Effector memory CD8-positive, alpha-beta T cell (primary cell): ENCODE results near the gene CPXM2.

Source experiments
- ATAC-seq: fragments of 150-1000 bp; cut with Tn5 transposase; replicated peaks from 2 replicates; pipeline ENCODE4 v1.10.0; 2021; ENCODE audit warnings: mild to moderate bottlenecking, moderate library complexity
- DNase-seq, 3 experiments: peaks; one replicate each; pipeline ENCODE4 v3.0.0; 2021
- H3K27ac Mint-ChIP-seq, 2 donors: one replicate each; pipeline ENCODE4 v1.8.0; 2022; ENCODE audit warnings: mild to moderate bottlenecking in 2 of 2, mixed read lengths in 2 of 2, moderate library complexity in 2 of 2
- H3K27me3 Mint-ChIP-seq, 2 donors: one replicate each; pipeline ENCODE4 v1.8.0; 2022; ENCODE audit warnings: mixed read lengths in 2 of 2
- H3K36me3 Mint-ChIP-seq: one replicate; pipeline ENCODE4 v1.8.0; 2022; ENCODE audit warnings: mild to moderate bottlenecking, moderate library complexity, mixed read lengths; ENCODE audit not compliant: insufficient read depth
- H3K4me1 Mint-ChIP-seq, 2 donors: one replicate each; pipeline ENCODE4 v1.8.0; 2022; ENCODE audit warnings: low read depth in 2 of 2, mixed read lengths in 2 of 2
- H3K4me3 Mint-ChIP-seq, 2 donors: one replicate each; pipeline ENCODE4 v1.8.0; 2022; ENCODE audit warnings: mild to moderate bottlenecking in 2 of 2, mixed read lengths in 2 of 2, moderate library complexity in 2 of 2
- H3K9me3 Mint-ChIP-seq, 2 donors: one replicate each; pipeline ENCODE4 v1.8.0; 2022; ENCODE audit warnings: mixed read lengths in 2 of 2
- total RNA-seq, 9 experiments: gene quantifications; one replicate each; lab custom pipeline; 2026; lab: John Stamatoyannopoulos, UW

CPXM2 gene
- total RNA-seq, result 0 to 0.11 (median 0) reads per million in 9 experiments

GRCh38 chr10:123891144-123892071 lies at the start of gene CPXM2:
Gene CPXM2 (minus strand): TSS chr10:123891807. CDS start chr10:123891659, 148 bp downstream.
- Mint-ChIP-seq H3K9me3 (no peaks in the 10 kb centered on the region), H3K4me3 (no peak within 1 kb of the TSS), H3K4me1 (no peaks in the 10 kb centered on the region), H3K27ac (no peak within 1 kb of the TSS), H3K27me3 (peaks cover 30 to 35% of the 10 kb centered on the region in 2 donors), H3K36me3 (no peaks in the 10 kb centered on the region)
- DNase-seq, result no peak
- ATAC-seq, result no peak

GRCh38 chr10:123939591-123939990 lies 48.0 kb upstream of the CPXM2 start:
- no peak overlapping the region for H3K4me3 Mint-ChIP-seq
- H3K36me3 Mint-ChIP-seq, result no peaks in the 10 kb centered on the region
- H3K27ac Mint-ChIP-seq, result no peak overlapping the region

GRCh38 chr10:123938890-123939289 lies 47.3 kb upstream of the CPXM2 start:
- ATAC-seq (no peak), DNase-seq (no peak)
- peaks cover 5 to 8% of the 10 kb centered on the region in 2 donors for H3K9me3 Mint-ChIP-seq
- peaks cover 18 to 20% of the 10 kb centered on the region in 2 donors for H3K27me3 Mint-ChIP-seq
- no peaks in the 10 kb centered on the region for H3K36me3 Mint-ChIP-seq
- no peak overlapping the region for H3K4me3 Mint-ChIP-seq
- H3K4me1 Mint-ChIP-seq, result peaks cover 0 to 7% of the 10 kb centered on the region in 2 donors
- H3K27ac Mint-ChIP-seq, result no peak overlapping the region

More at GRCh38 chr10:123939591-123939990, 48.0 kb upstream of the CPXM2 start:
- no peak for ATAC-seq
- peaks cover 0 to 3% of the 10 kb centered on the region in 2 donors for H3K4me1 Mint-ChIP-seq
- peaks cover 18 to 20% of the 10 kb centered on the region in 2 donors for H3K27me3 Mint-ChIP-seq
- peaks cover 5 to 8% of the 10 kb centered on the region in 2 donors for H3K9me3 Mint-ChIP-seq
- no peak for DNase-seq

GRCh38 chr10:123936426-123936825 lies 44.8 kb upstream of the CPXM2 start:
- DNase-seq, result no peak
- peaks cover 16 to 20% of the 10 kb centered on the region in 2 donors for H3K27me3 Mint-ChIP-seq
- no peak overlapping the region for H3K4me3 Mint-ChIP-seq

GRCh38 chr10:123935680-123936079 lies 44.1 kb upstream of the CPXM2 start:
- Mint-ChIP-seq H3K27ac (no peak overlapping the region), H3K36me3 (no peaks in the 10 kb centered on the region), H3K27me3 (peaks cover 13 to 20% of the 10 kb centered on the region in 2 donors), H3K9me3 (peaks cover 5 to 8% of the 10 kb centered on the region in 2 donors), H3K4me3 (no peak overlapping the region), H3K4me1 (peaks cover 0 to 7% of the 10 kb centered on the region in 2 donors)
- ATAC-seq, result no peak
- no peak for DNase-seq

More at GRCh38 chr10:123936426-123936825, 44.8 kb upstream of the CPXM2 start:
- Mint-ChIP-seq H3K4me1 (peaks cover 0 to 7% of the 10 kb centered on the region in 2 donors), H3K9me3 (peaks cover 5 to 8% of the 10 kb centered on the region in 2 donors), H3K36me3 (no peaks in the 10 kb centered on the region), H3K27ac (no peak overlapping the region)
- no peak for ATAC-seq

GRCh38 chr10:123934846-123935245 lies 43.2 kb upstream of the CPXM2 start:
- DNase-seq (no peak), ATAC-seq (no peak)
- peaks cover 5 to 8% of the 10 kb centered on the region in 2 donors for H3K9me3 Mint-ChIP-seq
- no peaks in the 10 kb centered on the region for H3K36me3 Mint-ChIP-seq
- H3K4me1 Mint-ChIP-seq, result peaks cover 0 to 7% of the 10 kb centered on the region in 2 donors
- peak overlapping the region in 1 of 2 donors; percentile 47 for H3K27ac Mint-ChIP-seq
- peak overlapping the region in 1 of 2 donors; percentile 36 for H3K4me3 Mint-ChIP-seq
- H3K27me3 Mint-ChIP-seq, result peaks cover 13 to 19% of the 10 kb centered on the region in 2 donors

- ATAC-seq, result no peak
- no peak overlapping the region for H3K27ac Mint-ChIP-seq
- H3K9me3 Mint-ChIP-seq, result peaks cover 1 to 3% of the 10 kb centered on the region in 2 donors
- H3K4me1 Mint-ChIP-seq, result peaks cover 0 to 7% of the 10 kb centered on the region in 2 donors
- H3K36me3 Mint-ChIP-seq, result no peaks in the 10 kb centered on the region
- H3K27me3 Mint-ChIP-seq, result peaks cover 22 to 26% of the 10 kb centered on the region in 2 donors
- no peak for DNase-seq
- no peak overlapping the region for H3K4me3 Mint-ChIP-seq
Observed at GRCh38 chr10:123930340-123931001, 38.9 kb upstream of the CPXM2 start.

GRCh38 chr10:123929791-123930190 lies 38.2 kb upstream of the CPXM2 start:
- Mint-ChIP-seq H3K36me3 (no peaks in the 10 kb centered on the region), H3K27me3 (peaks cover 22 to 26% of the 10 kb centered on the region in 2 donors), H3K4me1 (peaks cover 0 to 6% of the 10 kb centered on the region in 2 donors), H3K9me3 (peaks cover 0 to 2% of the 10 kb centered on the region in 2 donors), H3K27ac (no peak overlapping the region), H3K4me3 (no peak overlapping the region)
- ATAC-seq (no peak), DNase-seq (no peak)

- ATAC-seq (no peak), DNase-seq (no peak)
- H3K36me3 Mint-ChIP-seq, result no peaks in the 10 kb centered on the region
- peaks cover 22 to 26% of the 10 kb centered on the region in 2 donors for H3K27me3 Mint-ChIP-seq
- H3K9me3 Mint-ChIP-seq, result no peaks in the 10 kb centered on the region
- no peaks in the 10 kb centered on the region for H3K4me1 Mint-ChIP-seq
- no peak overlapping the region for H3K4me3 Mint-ChIP-seq
- no peak overlapping the region for H3K27ac Mint-ChIP-seq
Observed at GRCh38 chr10:123928427-123928826, 36.8 kb upstream of the CPXM2 start.

- no peak overlapping the region for H3K4me3 Mint-ChIP-seq
- H3K4me1 Mint-ChIP-seq, result no peaks in the 10 kb centered on the region
- ATAC-seq (no peak), DNase-seq (no peak)
- peak overlapping the region; percentile 5 to 44 for H3K27ac Mint-ChIP-seq
- no peaks in the 10 kb centered on the region for H3K36me3 Mint-ChIP-seq
- no peaks in the 10 kb centered on the region for H3K9me3 Mint-ChIP-seq
- H3K27me3 Mint-ChIP-seq, result peaks cover 30 to 42% of the 10 kb centered on the region in 2 donors
Observed at GRCh38 chr10:123926401-123927264, 35.0 kb upstream of the CPXM2 start.

- Mint-ChIP-seq H3K4me1 (no peaks in the 10 kb centered on the region), H3K9me3 (peaks cover 0 to 6% of the 10 kb centered on the region in 2 donors), H3K27ac (no peak overlapping the region), H3K27me3 (peaks cover 19 to 36% of the 10 kb centered on the region in 2 donors), H3K36me3 (no peaks in the 10 kb centered on the region), H3K4me3 (no peak overlapping the region)
- DNase-seq (no peak), ATAC-seq (no peak)
Observed at GRCh38 chr10:123922126-123922525, 30.5 kb upstream of the CPXM2 start.

- Mint-ChIP-seq H3K4me1 (peaks cover 0 to 13% of the 10 kb centered on the region in 2 donors), H3K9me3 (peaks cover 3 to 6% of the 10 kb centered on the region in 2 donors), H3K27me3 (peaks cover 11 to 25% of the 10 kb centered on the region in 2 donors), H3K27ac (no peak overlapping the region), H3K4me3 (no peak overlapping the region), H3K36me3 (no peaks in the 10 kb centered on the region)
- DNase-seq (no peak), ATAC-seq (no peak)
Observed at GRCh38 chr10:123916775-123917174, 25.2 kb upstream of the CPXM2 start.
